OCI-M1 (cell line): ENCODE data around the gene SERPINA3.
"Not testable (repeated sequence)": the region's sequence is repeated elsewhere in the genome, so short reads cannot be mapped to it uniquely, and the experiment has no call there.

ENCODE experiments used
- DNase-seq: peaks from one replicate; lab custom pipeline; 2025; lab: John Stamatoyannopoulos, UW

SERPINA3 gene

GRCh38 chr14:94584591-94585280 lies 27.5 kb upstream of the SERPINA3 start:
- no peak for DNase-seq

GRCh38 chr14:94586635-94587034 lies 25.6 kb upstream of the SERPINA3 start:
- no peak for DNase-seq

DNA sequence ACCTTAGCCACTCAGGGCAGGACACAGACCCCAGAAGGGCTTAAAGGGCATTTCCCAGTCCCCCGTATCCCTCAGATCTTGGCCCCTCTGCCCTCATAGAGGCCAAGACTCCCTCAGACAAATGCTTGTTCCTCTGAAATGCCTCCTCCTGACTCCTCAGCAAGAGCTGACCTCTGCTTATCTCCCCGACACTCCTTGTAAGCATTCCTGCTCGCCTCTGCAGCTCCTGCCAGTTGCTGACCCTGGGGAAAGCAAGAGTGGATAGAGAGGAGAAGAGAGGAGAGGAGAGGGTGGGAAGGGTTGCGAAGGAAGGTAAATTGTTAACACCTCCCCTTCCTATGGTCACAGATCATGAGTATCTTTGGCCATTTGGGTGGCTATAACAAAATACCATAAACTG lies 23.9 kb upstream of the SERPINA3 start:
- DNase-seq = no peak

DNA sequence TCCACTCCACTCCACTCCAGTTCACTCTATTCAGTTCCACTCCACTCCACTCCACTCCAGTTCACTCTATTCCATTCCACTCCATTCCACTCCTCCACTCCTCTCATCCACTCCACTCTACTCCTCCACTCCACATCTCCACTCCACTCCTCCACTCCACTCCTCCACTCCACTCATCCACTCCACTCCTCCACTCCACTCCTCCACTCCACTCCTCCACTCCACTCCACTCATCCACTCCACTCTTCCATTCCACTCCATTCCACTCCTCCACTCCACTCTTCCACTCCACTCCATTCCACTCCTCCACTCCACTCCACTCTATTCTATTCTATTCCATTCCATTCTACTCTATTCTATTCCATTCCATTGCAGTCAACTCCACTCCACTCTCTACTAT lies 21.1 kb upstream of the SERPINA3 start:
- DNase-seq = no peak

- no peak for DNase-seq
These were observed 20.3 kb upstream of the SERPINA3 start for GRCh38 chr14:94591871-94592270.

DNA sequence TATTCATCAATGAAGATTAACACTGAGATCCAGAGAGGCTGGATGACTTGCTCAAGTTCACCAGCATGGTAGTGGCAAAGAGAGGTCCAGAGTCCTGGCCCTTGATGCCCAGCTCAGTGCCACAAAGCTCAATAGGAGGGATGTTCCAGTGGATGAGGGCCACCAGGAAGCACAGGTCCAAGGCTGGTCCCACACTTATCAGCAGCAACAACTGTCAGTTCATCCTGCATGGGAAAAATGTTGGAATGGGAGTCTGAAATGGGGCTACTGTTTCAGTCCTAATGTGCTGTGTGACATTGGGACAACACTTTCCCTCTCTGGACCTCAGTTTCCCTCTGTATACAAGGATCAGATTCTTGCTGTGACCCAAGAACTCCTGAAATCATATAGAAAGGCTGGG lies 19.7 kb upstream of the SERPINA3 start:
- no peak for DNase-seq

DNA sequence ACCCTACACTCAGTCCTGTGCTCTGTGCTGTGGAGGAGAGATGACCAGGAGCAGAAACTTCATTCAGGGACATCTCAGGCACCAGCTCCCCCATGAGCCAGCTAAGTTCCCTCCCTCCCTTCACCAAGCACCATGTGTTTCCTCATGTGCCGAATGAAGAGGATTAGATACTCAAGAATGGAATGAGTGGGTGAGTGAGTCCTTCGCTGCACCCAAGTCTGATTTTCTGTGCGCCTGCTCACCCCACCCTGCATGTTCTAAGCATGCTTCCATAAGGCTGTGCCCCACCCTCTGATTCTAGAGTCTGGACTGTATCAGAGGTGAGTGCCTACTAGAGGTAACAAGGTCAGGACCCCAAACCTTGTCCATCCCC lies 18.8 kb upstream of the SERPINA3 start:
- DNase-seq = no peak

GRCh38 chr14:94593749-94594431 lies 18.3 kb upstream of the SERPINA3 start:
- no peak for DNase-seq

GRCh38 chr14:94594441-94594840 lies 17.8 kb upstream of the SERPINA3 start:
- no peak for DNase-seq

DNA sequence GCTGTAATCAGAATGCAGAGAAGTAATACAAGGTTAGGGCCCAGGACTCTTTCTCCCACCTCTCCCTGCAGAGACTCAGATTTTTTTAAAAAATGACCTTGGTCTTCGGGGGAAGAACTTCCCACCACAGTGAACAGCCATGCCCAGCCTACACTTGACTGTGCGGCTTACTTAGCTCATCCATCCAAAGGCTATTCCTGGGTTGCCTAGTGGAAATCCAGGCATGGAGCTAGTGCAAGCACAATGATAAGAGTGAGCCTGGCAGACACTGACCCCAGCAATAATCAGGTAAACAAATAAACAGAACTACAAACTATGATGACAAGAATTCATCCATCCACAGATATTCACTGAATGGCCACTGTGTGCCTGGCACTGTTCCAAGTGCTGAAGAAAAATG lies 16.3 kb upstream of the SERPINA3 start:
- DNase-seq = no peak

DNA sequence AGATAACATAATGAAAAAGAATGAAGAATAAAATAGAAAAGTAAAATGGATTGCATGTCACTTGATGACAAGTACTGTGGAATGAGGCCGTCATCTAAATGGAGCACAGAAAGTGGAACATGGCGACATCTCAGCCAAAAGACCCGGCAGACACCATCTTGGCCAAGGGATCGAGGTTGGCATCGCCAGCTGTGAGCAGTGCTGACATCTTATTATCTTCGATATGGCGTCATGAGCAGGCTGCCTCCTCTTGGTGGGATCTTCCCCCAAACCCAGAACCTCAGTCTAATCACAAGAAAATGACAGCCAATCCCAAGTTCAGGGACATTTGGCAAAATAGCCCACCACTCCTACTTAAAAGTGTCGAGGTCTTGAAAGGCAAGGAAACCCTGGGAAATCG lies 15.8 kb upstream of the SERPINA3 start:
- no peak for DNase-seq

GRCh38 chr14:94597788-94598187 lies 14.4 kb upstream of the SERPINA3 start:
- DNase-seq = no peak

DNA sequence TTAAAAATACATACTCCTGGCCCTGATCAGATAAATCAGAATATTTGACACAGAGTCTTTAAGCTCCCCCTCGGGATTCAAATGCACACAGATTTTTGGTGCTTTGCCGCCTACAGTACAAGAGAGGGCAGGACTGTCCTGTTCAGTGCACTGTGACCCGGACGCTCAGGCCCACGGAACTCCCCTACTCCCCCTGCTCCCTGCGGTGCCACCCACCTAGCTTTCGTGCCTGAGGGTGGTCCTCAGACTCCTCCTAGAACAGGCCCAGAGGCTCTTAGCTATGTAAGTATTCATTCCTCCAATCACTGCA lies 13.7 kb upstream of the SERPINA3 start:
- no peak for DNase-seq

DNA sequence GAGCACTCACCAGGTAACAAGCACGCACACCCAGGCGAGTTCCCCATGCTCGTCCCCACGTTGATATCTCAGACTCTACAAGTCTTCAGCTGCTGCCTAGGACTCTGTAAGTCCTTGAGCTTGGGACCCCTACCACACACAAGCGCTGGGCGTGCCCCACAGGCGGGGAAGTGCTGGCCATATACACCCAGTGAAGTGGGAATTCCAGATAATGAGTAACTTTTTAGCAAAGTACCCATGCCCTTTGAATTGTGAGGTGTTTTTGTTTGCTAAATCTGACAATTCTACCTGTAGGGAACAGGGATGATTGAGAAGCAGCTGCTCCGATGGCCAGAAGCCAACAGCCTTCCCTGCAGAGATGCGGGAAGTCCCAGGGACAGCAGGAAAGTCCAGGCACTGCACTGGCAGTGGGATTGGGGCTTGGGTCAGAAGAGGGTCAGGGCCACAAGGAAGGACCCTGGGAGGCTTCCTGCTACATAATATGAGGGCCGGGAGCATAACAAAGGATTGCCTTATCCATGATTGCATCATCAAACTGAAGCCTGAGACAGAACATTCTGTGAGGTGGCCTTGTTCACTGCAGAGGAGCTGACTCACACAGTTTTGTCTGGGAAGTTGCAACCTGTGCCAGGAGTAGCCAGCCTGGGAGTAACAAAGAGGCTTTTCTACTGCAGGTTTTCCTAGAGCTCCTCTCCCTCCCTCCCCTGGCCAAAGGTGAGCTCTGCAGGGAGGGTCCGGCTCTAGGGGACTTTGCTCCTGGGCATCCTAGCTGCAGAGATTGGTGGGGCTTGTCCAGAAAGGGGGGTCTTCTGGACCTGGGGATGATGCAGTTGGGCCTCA lies 13.2 kb upstream of the SERPINA3 start:
- no peak for DNase-seq

GRCh38 chr14:94599656-94600004 lies 12.6 kb upstream of the SERPINA3 start:
- no peak for DNase-seq

DNA sequence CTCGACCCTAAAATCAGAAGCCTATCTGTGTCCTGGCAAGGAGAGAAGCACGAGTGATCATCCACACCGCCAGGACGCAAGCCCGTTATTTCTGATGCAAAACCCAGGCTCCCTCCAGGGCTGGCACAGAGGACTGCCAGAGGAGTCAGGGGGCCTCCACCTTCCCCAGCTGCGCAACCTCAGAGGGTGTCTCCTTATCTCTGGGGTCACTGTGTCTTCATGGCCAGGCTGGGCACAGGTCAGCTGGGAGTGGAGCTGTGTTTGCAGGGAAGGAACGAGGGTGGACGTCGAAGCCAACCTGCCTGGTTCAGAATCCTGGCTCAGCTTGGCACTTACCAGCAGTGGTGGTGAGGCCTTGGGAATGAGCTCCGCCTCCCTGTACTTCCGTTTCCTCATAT lies 12.0 kb upstream of the SERPINA3 start:
- no peak for DNase-seq

GRCh38 chr14:94601884-94602391 lies 10.3 kb upstream of the SERPINA3 start:
- peak; percentile 0 for DNase-seq

GRCh38 chr14:94602722-94603121 lies 9.5 kb upstream of the SERPINA3 start:
- no peak for DNase-seq

- DNase-seq = no peak
These were observed 6.8 kb upstream of the SERPINA3 start for GRCh38 chr14:94605361-94605760.

DNA sequence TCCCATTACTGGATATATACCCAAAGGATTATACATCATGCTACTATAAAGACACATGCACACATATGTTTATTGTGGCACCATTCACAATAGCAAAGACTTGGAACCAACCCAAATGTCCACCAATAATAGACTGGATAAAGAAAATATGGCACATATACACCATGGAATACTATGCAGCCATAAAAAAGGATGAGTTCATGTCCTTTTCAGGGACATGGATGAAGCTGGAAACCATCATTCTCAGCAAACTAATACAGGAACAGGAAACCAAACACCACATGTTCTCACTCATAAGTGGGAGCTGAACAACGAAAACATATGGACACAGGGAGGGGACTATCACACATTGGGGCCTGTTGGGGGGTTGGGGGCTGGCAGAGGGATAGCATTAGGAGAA lies 3.2 kb upstream of the SERPINA3 start:
- not testable (repeated sequence) for DNase-seq

DNA sequence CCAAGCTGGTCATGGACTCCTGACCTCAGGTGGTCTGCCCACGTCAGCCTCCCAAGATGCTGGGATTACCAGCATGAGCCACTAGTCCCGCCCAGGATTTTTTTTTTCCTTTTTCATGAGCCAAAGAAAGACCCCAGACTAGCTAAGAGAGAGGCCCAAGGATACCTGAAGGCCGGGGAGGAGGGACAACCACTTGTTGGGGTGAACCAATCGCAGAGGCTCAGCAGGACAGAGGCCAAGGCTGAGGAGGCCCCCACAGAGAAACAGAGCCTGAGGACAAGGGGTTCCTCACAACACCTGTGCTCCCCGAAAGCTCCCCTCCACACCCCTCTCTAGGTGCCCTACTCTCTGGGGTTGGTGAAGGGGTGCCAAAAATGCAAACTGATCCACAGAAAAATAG lies 1.0 kb upstream of the SERPINA3 start:
- DNase-seq = no peak

DNA sequence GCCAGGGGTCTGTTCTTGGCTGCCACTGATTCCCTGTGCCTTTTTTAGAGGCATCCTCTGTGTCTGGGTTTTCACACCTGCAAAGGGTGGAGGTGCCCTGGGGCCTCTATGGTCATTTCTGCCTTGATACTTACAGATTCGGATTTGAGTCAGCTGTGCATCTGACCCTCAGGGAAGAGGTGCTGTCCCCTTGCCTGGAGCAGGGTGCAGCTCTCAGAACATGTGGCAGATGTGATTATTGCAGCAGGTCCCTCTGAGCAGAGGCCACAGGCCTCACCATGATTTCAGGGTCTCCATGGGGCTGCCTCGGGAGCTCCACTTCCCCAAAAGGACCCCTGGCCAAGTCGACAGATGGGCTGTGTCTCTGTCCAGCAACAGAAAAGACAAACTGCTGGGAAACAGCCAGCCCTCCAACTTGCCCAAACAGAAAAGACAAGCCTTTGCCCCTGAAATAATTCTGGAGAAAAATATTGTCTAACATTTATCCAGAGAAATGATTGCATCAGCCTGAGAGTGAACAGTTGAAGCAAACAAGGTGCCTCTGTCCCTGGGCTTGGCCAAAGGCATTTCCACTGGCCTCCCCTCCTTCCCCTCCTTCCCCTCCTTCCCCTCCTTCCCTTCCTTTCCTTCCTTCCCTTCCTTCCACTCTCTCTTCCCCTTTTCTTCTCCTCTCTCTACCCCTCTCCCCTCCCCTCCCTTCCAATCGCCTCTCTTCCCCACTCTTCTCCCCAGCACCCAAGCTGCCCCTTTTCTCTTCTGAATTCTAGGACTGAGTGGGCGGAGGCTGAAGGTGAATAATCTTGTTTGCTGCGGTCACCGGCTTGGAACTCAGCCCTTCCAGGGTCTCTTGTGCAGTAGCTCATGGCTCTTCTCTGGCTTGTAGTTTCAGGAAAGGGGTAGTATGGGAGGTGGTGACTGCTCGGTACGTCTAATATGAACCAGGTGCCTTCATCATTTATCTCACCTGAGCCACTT lies 676 bp downstream of the SERPINA3 start:
- no peak for DNase-seq
